Transverse colon (tissue), 4 donors: Measurements from ENCODE around the gene HSFX3. TPM values are rescaled to one million over a fixed set of nuclear protein-coding genes. Genes with fewer than 3 reads are reported as not detected.
"Not testable (repeated sequence)": the region's sequence is repeated elsewhere in the genome, so short reads cannot be mapped to it uniquely, and the experiment has no call there.

ENCODE experiments used
- DNase-seq: peaks from one replicate; pipeline ENCODE4 v3.0.0-alpha.2; 2019
- H3K27ac ChIP-seq, 4 donors: fragments of 200-600 bp; sonication (generic); 2 replicates each; pipeline ENCODE4 v1.5.1; 2016 to 2018; ENCODE audit warnings: inconsistent platforms in 4 of 4
- H3K27me3 ChIP-seq: fragments of 200-600 bp; sonication (generic); 2 replicates; pipeline ENCODE4 v1.5.1; 2017; ENCODE audit warnings: inconsistent platforms
- H3K36me3 ChIP-seq, 4 donors: fragments of 200-600 bp; sonication (generic); 2 replicates each; pipeline ENCODE4 v1.5.1; 2017 to 2019; ENCODE audit warnings: inconsistent platforms in 4 of 4
- H3K4me1 ChIP-seq, 4 donors: fragments of 200-600 bp; sonication (generic); 2 replicates each; pipeline ENCODE4 v1.5.1; 2017 to 2020; ENCODE audit warnings: inconsistent platforms in 4 of 4
- H3K4me3 ChIP-seq, 4 donors: fragments of 200-600 bp; sonication (generic); 1 replicate in 1 of 4; 2 replicates in 3 of 4; pipeline versions ENCODE4 v1.5.1 to v1.6.1; 2017 to 2019; ENCODE audit warnings: inconsistent platforms in 4 of 4
- H3K9me3 ChIP-seq, 2 donors: fragments of 200-600 bp; sonication (generic); 2 replicates each; pipeline ENCODE4 v1.5.1; 2017 to 2019; ENCODE audit warnings: inconsistent platforms in 2 of 2
- CTCF ChIP-seq, 5 experiments: fragments of 200-600 bp in 3 of 5; fragments of 450-650 bp in 2 of 5; sonication (generic) in 3 of 5; IDR thresholded peaks; 1 replicate in 2 of 5; 2 replicates in 3 of 5; pipeline ENCODE4 v1.5.1; 2016 to 2017; ENCODE audit warnings: antibody characterized with exemption in 5 of 5, inconsistent platforms in 3 of 5, mild to moderate bottlenecking in 2 of 5, moderate library complexity in 1 of 5
- EP300 ChIP-seq: sonication (generic); formaldehyde crosslinking; IDR thresholded peaks from one replicate; pipeline ENCODE4 v1.6.1; 2017; ENCODE audit warnings: antibody characterized with exemption, low read depth
- POLR2A ChIP-seq: fragments of 450-650 bp; IDR thresholded peaks from one replicate; pipeline ENCODE4 v1.6.1; 2016; ENCODE audit warnings: antibody characterized with exemption, mild to moderate bottlenecking, moderate library complexity
- POLR2AphosphoS5 ChIP-seq, 3 donors: sonication (generic); formaldehyde crosslinking; IDR thresholded peaks; one replicate each; pipeline ENCODE4 v1.6.1; 2016; ENCODE audit warnings: antibody characterized with exemption in 3 of 3
- WGBS, 2 donors: methylation state at CpG; one replicate each; pipeline ENCODE4 v1.1.5; 2018; ENCODE audit warnings: low coverage in 1 of 2; 5-methylcytosine and 5-hydroxymethylcytosine counted together
- in situ Hi-C, 4 donors: fragments of 200-750 bp; cut with MboI; loops; one replicate each; pipeline versions ENCODE4 v1.15.0 to v1.15.1; 2017; ENCODE audit warnings: low sequenced_read_pairs in 3 of 4, low pct_ligation_motif_present in 1 of 4, low pct_unique_long_range_greater_than_20kb in 1 of 4
- intact Hi-C: fragments of 100-400 bp; cut with DNase I; formaldehyde crosslinking; loops from one replicate; pipeline ENCODE4 v1.15.1; 2023; ENCODE audit warnings: low total_unique reads
- total RNA-seq, 4 donors: library from RNA; depleted of rRNA; stranded (reverse); fragments of >200 nt; gene quantifications; one replicate each; pipeline ENCODE4 v1.1.0, GENCODE V29; 2016

HSFX3 gene
- total RNA-seq, 4 donors from 2014 or later = not detected

- no peaks in the 10 kb centered on the region for H3K4me1 ChIP-seq
- H3K27me3 ChIP-seq = no peaks in the 10 kb centered on the region
- H3K27ac ChIP-seq = no peak overlapping the region
- no peak for TF ChIP-seq CTCF (IDR thresholded peaks at IDR 0.05)
- TF ChIP-seq POLR2AphosphoS5 (IDR thresholded peaks at IDR 0.05) = no peak
- TF ChIP-seq EP300 = no peak
- TF ChIP-seq POLR2A = no peak
- 63% methylated on average over 2 of the region's 2 CpGs; no CpG with 5 or more reads in 1 of the 2 donors for WGBS, 2 donors
- no peak for DNase-seq
- in situ Hi-C loops (no loop called here), intact Hi-C loops (no loop called here)
- no peaks in the 10 kb centered on the region for H3K9me3 ChIP-seq
- H3K36me3 ChIP-seq = no peaks in the 10 kb centered on the region
- no peak overlapping the region for H3K4me3 ChIP-seq
Measured at GRCh38 chrX:149531599-149531998, 18.1 kb downstream of the HSFX3 start.

- no peak overlapping the region for H3K4me3 ChIP-seq
- H3K9me3 ChIP-seq = no peaks in the 10 kb centered on the region
- no peaks in the 10 kb centered on the region for H3K27me3 ChIP-seq
- TF ChIP-seq POLR2AphosphoS5 (IDR thresholded peaks at IDR 0.05) (no peak), POLR2A (no peak), CTCF (IDR thresholded peaks at IDR 0.05) (no peak), EP300 (no peak)
- no peaks in the 10 kb centered on the region for H3K36me3 ChIP-seq
- 60% methylated on average over 1 of the region's 1 CpG; no CpG with 5 or more reads in 1 of the 2 donors for WGBS, 2 donors
- no peak for DNase-seq
- no peaks in the 10 kb centered on the region for H3K4me1 ChIP-seq
- in situ Hi-C loops (no loop called here), intact Hi-C loops (no loop called here)
- H3K27ac ChIP-seq = no peak overlapping the region
Measured at GRCh38 chrX:149528381-149528780, 21.3 kb downstream of the HSFX3 start.

GRCh38 chrX:149527705-149528104 lies 22.0 kb downstream of the HSFX3 start:
- intact Hi-C loops (no loop called here), in situ Hi-C loops (no loop called here)
- no peaks in the 10 kb centered on the region for H3K27me3 ChIP-seq
- H3K9me3 ChIP-seq = no peaks in the 10 kb centered on the region
- peaks cover 0 to 2% (median 0%) of the 10 kb centered on the region in 4 donors for H3K4me1 ChIP-seq
- 20 to 43% methylated on average over 1 of the region's 1 CpG for WGBS, 2 donors
- no peak overlapping the region for H3K27ac ChIP-seq
- no peaks in the 10 kb centered on the region for H3K36me3 ChIP-seq
- TF ChIP-seq CTCF (IDR thresholded peaks at IDR 0.05) = peak; percentile 37 to 51 (median 39)
- no peak for TF ChIP-seq POLR2A
- no peak for DNase-seq
- H3K4me3 ChIP-seq = no peak overlapping the region

GRCh38 chrX:149526318-149527033 lies 23.2 kb downstream of the HSFX3 start:
- intact Hi-C loops, H3K4me3 ChIP-seq, H3K9me3 ChIP-seq, H3K4me1 ChIP-seq, DNase-seq, H3K36me3 ChIP-seq, H3K27me3 ChIP-seq, in situ Hi-C loops: not testable (repeated sequence)
- WGBS, 2 donors = 88% methylated on average over 6 of the region's 13 CpGs; no CpG with 5 or more reads in 1 of the 2 donors
- H3K27ac ChIP-seq = peak overlapping the region in 3 of 4 donors; percentile 13 to 34 (median 19)

- H3K27ac ChIP-seq = peak overlapping the region in 3 of 4 donors; percentile 13 to 34 (median 19)
- H3K4me1 ChIP-seq, intact Hi-C loops, H3K36me3 ChIP-seq, DNase-seq, H3K9me3 ChIP-seq, in situ Hi-C loops, H3K4me3 ChIP-seq, H3K27me3 ChIP-seq: not testable (repeated sequence)
- WGBS, 2 donors = 42% methylated on average over 4 of the region's 5 CpGs; no CpG with 5 or more reads in 1 of the 2 donors
Measured at GRCh38 chrX:149525903-149526302, 23.8 kb downstream of the HSFX3 start.

GRCh38 chrX:149525389-149525788 lies 24.3 kb downstream of the HSFX3 start:
- peak overlapping the region in 1 of 4 donors; percentile 34 for H3K27ac ChIP-seq
- intact Hi-C loops, H3K27me3 ChIP-seq, H3K4me1 ChIP-seq, in situ Hi-C loops, H3K9me3 ChIP-seq, H3K4me3 ChIP-seq, H3K36me3 ChIP-seq: not testable (repeated sequence)
- peak; percentile 42 for DNase-seq
- WGBS, 2 donors = 42% methylated on average over 2 of the region's 10 CpGs; no CpG with 5 or more reads in 1 of the 2 donors
